ENCODE data around the gene GAS2L3.

DNA sequence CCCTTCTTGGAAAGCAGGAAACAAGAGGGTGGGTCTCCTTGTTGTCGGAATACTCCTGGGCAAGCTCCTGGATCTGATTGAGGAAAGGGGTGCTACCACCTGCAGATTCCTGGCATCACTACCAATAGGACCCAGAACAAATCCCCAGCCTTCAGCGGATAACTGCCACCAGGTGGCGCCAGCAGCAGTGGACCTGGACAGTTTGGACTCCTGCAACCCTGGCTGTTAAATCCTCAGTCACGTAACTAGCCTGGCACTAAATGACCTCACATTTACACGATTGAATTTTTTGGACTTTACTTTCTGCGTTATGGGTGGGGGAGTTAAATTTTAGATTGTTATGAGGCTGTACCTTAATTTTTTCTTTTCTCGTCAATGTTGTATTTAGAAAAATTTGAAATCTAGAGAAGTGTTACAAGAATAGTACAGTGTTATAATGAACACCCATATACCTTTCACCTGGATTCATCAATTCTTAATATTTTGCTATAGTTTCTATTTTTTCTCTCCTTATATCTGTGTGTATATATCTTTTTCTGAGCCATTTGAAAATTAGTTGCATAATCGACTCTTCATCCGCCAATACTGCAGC lies 95.6 kb downstream of the GAS2L3 start:
- TF ChIP-seq CTCF (conservative IDR thresholded peaks at IDR 0.05; ENCODE audit: low read length) (peak; percentile 95), EZH2phosphoT487 (IDR thresholded peaks at IDR 0.05; ENCODE audit: borderline replicate concordance, low read depth, low read length) (no peak)

Data from OCI-LY7 (cell line).